Activated CD4-positive, CD25-positive, alpha-beta regulatory T cell treated with anti-CD3 and anti-CD28 coated beads, Interleukin-2, amount 50 U/mL, for 16 hours (primary cell): Measurements from ENCODE around the gene ZSCAN16.

Experiments used
- DNase-seq: peaks from one replicate; pipeline ENCODE4 v3.0.0-alpha.2; 2020; ENCODE audit warnings: low read depth, low spot score

The ZSCAN16 gene

DNA sequence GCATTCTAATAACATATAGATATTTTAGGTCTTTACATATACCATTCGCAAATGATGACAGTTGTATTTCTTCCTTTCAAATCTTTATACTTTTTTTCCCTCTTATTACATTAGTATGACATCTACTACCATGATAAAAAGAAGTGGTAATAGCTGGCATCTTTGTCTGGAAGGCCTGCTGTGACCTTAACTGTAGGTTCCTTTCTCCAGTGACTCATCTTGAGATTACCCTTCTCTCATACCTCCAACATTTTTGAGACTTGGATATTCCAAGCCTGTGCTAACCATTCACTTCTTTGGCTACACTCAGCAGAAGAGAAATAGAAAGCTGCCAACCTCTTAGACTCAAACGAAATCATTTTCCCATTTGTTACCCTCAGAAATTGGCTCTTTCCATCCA lies 47.6 kb downstream of the ZSCAN16 start:
- no peak for DNase-seq

DNA sequence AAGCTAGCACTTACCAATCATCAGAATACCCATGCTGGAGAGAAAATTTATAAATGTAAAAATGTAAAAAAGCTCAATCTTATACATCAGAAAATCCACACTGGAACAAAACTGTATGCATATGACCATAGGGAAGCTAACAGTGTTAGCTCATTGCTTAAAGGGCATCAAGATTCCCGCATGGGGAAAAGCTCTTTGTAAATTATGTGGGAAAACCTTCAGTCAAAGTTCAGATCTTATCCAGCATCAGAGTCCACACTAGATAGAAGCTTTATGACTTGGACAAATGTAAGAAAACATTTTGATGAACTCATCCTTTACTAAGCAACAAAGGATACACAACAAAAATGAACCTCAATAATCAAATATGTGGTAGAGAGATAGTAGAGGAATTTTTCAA lies 52.0 kb downstream of the ZSCAN16 start:
- no peak for DNase-seq
